GM12891 (cell line): ENCODE data around the gene TFB1M.

Experiments used
- POLR2A ChIP-seq: IDR thresholded peaks from 2 replicates; pipeline ENCODE4 v1.6.1; 2011; ENCODE audit warnings: low read depth, low read length, control low read depth
- POLR2AphosphoS5 ChIP-seq: IDR thresholded peaks from 2 replicates; pipeline ENCODE4 v1.6.1; 2011; ENCODE audit warnings: low read depth, low read length, control low read depth
- SPI1 ChIP-seq: IDR thresholded peaks from 2 replicates; pipeline ENCODE4 v1.6.1; 2011; ENCODE audit warnings: low read depth, low read length, control low read depth

- no peak for TF ChIP-seq POLR2A
- no peak for TF ChIP-seq POLR2AphosphoS5
- no peak for TF ChIP-seq SPI1
Observed at GRCh38 chr6:155292711-155293110, 21.6 kb downstream of the TFB1M start.
